Transverse colon (tissue), 3 donors: Measurements from ENCODE around the gene NBPF1.
"Not testable (repeated sequence)": the region's sequence is repeated elsewhere in the genome, so short reads cannot be mapped to it uniquely, and the experiment has no call there.

Experiments
- CTCF ChIP-seq, 5 experiments: fragments of 200-600 bp in 3 of 5; fragments of 450-650 bp in 2 of 5; sonication (generic) in 3 of 5; IDR thresholded peaks; 1 replicate in 2 of 5; 2 replicates in 3 of 5; pipeline ENCODE4 v1.5.1; 2016 to 2017; ENCODE audit warnings: antibody characterized with exemption in 5 of 5, inconsistent platforms in 3 of 5, mild to moderate bottlenecking in 2 of 5, moderate library complexity in 1 of 5
- EP300 ChIP-seq: sonication (generic); formaldehyde crosslinking; IDR thresholded peaks from one replicate; pipeline ENCODE4 v1.6.1; 2017; ENCODE audit warnings: antibody characterized with exemption, low read depth
- POLR2A ChIP-seq: fragments of 450-650 bp; IDR thresholded peaks from one replicate; pipeline ENCODE4 v1.6.1; 2016; ENCODE audit warnings: antibody characterized with exemption, mild to moderate bottlenecking, moderate library complexity

- TF ChIP-seq EP300; CTCF (IDR thresholded peaks at IDR 0.05); POLR2A: not testable (repeated sequence)
Measured at GRCh38 chr1:16516694-16517410, 96.5 kb downstream of the NBPF1 start.
